LNCaP clone FGC (cell line): Measurements from ENCODE around the gene CMIP.

Experiments used
- DNase-seq: peaks from one replicate; pipeline ENCODE4 v3.0.0-alpha.2; 2011; ENCODE audit warnings: low read depth
- H3K4me3 ChIP-seq: 2 replicates; pipeline ENCODE4 v1.5.1; 2011; ENCODE audit warnings: mild to moderate bottlenecking, low read depth, low read length, control low read depth
- CTCF ChIP-seq: IDR thresholded peaks from 2 replicates; pipeline ENCODE4 v1.5.1; 2012; ENCODE audit warnings: mild to moderate bottlenecking; ENCODE audit not compliant: control insufficient read depth, insufficient read depth; ENCODE audit errors: extremely low read depth

Gene CMIP

DNA sequence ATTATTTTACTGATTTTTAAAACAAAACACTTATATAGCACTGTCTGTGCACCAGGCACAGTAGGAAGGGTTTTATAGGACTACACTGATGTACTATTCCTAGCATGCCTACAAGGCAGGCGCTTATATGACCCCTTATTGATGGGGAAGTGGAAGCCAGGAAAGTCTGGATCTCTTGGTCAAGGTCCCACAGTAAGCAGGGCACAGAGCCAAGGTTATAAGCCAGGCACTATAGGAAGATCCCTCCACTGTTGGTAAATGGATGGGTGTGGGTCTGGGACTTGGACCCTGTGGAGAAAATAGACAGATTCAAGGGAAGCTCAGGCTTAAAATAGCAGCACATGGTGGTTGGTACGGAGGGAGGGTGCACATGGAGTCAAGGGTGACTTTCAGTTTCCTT is 275.4 kb downstream of the CMIP start:
- no peak for DNase-seq
- no peak overlapping the region for H3K4me3 ChIP-seq
- no peak for TF ChIP-seq CTCF

DNA sequence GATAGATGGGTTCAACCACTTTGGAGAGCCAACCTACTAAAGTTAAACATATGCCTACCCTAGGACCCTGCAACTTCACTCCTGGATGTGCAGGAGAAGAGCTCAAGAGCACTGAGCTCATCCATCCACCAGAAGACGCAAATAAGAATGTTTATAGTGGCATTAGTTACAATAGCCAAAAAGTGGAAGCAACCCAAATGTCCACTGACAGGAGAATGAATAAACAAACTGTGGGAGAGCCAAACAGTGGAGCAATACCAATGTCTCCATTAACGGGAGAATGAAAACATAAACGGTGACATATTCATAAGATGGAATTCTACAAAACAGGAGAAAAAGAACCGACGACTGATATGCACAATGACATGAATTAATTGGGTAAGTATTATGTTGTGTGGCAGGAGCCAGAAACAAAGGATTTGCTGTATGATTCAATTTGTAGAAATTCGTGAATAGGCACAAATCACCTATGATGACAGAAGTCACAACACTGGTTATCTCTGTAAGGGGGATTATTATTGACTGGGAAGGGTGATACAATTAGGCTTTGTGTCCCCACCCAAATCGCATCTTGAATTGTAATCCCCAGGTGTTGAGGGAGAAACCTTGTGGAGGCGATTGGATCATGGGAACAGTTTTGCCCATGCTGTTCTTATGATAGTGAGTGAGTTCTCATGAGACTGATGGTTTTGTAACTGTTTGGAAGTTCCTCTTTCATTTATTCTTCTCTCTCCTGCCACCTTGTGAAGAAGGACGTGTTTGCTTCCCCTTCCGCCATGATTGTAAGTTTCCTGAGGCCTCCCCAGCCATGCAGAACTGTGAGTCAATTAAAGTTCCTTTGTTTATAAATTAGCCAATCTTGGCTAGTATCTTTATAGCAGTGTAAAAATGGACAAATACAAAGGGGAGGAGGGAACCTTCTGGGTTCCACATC is 276.6 kb downstream of the CMIP start:
- H3K4me3 ChIP-seq, result no peak overlapping the region
- no peak for DNase-seq
- no peak for TF ChIP-seq CTCF

DNA sequence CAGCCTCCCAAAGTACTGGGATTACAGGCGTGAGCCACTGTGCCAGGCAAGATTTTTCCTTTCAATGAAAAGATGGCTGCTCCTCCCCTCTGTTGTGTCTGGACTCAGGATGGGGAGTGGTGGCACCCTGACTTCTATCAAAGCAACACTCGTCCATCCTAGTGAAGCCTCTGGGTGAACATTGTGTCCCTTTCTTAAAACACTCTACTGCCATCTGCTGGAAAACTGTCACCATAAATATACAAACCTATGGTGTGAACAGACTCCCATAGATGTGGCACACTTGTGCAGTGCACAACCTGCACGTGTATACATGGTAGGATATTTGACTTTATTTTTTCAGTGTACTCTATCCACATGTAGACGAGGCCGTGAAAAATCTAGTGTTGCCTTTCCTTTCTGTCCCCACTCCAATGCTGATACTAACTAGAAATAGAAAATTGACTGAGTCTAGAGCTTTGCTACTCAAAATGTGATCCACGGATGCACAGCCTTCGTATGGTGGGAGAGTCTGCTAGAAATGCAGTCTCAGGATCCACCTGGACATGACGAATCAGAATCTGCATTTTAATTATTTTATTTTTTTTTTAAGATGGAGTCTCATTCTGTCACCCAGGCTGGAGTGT is 278.6 kb downstream of the CMIP start:
- peak; percentile 50 for DNase-seq
- H3K4me3 ChIP-seq, result no peak overlapping the region
- peak; percentile 72 for TF ChIP-seq CTCF

- TF ChIP-seq CTCF, result no peak
- no peak for DNase-seq
- H3K4me3 ChIP-seq, result no peak overlapping the region
These were observed 283.8 kb downstream of the CMIP start for GRCh38 chr16:81728435-81728834.

- DNase-seq, result no peak
- no peak overlapping the region for H3K4me3 ChIP-seq
- no peak for TF ChIP-seq CTCF
These were observed 284.8 kb downstream of the CMIP start for GRCh38 chr16:81729451-81729850.

GRCh38 chr16:81730090-81731051 is 285.8 kb downstream of the CMIP start:
- no peak overlapping the region for H3K4me3 ChIP-seq
- DNase-seq, result peak; percentile 8
- TF ChIP-seq CTCF, result peak; percentile 69
